ENCODE measurements around the gene VWA5A. TPM values are rescaled to one million over a fixed set of nuclear protein-coding genes. Genes with fewer than 3 reads are reported as not detected.
A peak's percentile ranks its signal among the peaks of the same experiment; 100 is the strongest.

Gene VWA5A
- total RNA-seq, 3 donors from 2014 or later (not counting 1 experiment from before 2014, with no cell fraction given): 9.2 to 12.9 (median 11.8) TPM

DNA sequence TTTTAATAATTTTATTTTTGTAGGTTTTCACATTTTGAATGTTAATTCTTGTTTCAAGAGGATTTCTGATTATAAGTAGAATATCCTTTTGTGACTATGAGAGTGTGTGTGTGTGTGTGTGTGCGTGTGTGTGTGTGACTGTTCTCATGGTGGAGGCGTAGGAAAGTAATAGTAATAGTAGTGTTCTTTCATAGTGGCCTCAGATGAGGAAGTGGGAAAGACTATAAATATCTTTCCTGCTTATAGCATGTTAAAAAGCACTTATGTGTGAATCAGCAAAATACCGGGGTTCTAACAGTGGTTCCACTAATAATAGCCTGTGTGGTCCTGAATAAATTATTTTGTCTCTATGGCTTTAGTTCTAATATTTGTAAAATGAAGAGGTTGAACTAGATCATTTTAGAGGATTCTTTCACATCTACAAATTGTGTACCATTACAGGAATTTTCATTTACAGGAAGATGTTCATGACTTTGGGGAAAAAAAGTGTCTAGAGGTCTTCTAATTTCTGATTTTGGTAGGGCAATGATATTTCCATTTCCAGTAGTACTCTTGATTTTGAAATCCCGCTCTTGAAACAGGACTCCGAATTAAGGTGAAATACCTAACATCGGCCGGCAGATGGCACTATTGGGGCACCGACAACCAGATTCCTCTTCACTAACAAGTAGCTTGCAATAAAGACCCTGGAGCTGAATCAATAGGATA lies 44.2 kb upstream of the VWA5A start:
- H3K36me3 Mint-ChIP-seq: no peaks in the 10 kb centered on the region
- intact Hi-C loops (cut with micrococcal nuclease): loop anchor here (1.0 kb wide), 1 partner anchor 124 kb away; no protein-coding TSS in a partner anchor
- H3K27me3 ChIP-seq (ENCODE audit: control insufficient read depth, insufficient read depth, low read length): peaks cover 1% of the 10 kb centered on the region
- H3K27ac ChIP-seq (ENCODE audit: low read length): no peak overlapping the region
- 0% methylated on average over 6 of the region's 8 CpGs for WGBS (ENCODE audit: insufficient coverage)
- TF ChIP-seq, protein P1, sequence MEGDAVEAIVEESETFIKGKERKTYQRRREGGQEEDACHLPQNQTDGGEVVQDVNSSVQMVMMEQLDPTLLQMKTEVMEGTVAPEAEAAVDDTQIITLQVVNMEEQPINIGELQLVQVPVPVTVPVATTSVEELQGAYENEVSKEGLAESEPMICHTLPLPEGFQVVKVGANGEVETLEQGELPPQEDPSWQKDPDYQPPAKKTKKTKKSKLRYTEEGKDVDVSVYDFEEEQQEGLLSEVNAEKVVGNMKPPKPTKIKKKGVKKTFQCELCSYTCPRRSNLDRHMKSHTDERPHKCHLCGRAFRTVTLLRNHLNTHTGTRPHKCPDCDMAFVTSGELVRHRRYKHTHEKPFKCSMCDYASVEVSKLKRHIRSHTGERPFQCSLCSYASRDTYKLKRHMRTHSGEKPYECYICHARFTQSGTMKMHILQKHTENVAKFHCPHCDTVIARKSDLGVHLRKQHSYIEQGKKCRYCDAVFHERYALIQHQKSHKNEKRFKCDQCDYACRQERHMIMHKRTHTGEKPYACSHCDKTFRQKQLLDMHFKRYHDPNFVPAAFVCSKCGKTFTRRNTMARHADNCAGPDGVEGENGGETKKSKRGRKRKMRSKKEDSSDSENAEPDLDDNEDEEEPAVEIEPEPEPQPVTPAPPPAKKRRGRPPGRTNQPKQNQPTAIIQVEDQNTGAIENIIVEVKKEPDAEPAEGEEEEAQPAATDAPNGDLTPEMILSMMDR (IDR thresholded peaks at IDR 0.05): peak; percentile 90
- H3K9me3 Mint-ChIP-seq: no peaks in the 10 kb centered on the region
- no peak overlapping the region for H3K4me3 Mint-ChIP-seq
- no peaks in the 10 kb centered on the region for H3K36me3 ChIP-seq (ENCODE audit: control insufficient read depth, insufficient read depth, low read length)
- H3K9me3 ChIP-seq (ENCODE audit: control insufficient read depth, insufficient read depth, low read length): no peaks in the 10 kb centered on the region
- DNase-seq (peak; percentile 50 to 80), ATAC-seq (peak in 1 of 3 donors; percentile 58)
- peaks cover 26 to 50% of the 10 kb centered on the region in 2 donors for H3K27me3 Mint-ChIP-seq (ENCODE audit: low read depth in 2 of 2)
- no peak overlapping the region for H3K4me3 ChIP-seq (ENCODE audit: low read length)
- peaks cover 18% of the 10 kb centered on the region for H3K4me1 ChIP-seq (ENCODE audit: control insufficient read depth, insufficient read depth, low read length)
- H3K4me1 Mint-ChIP-seq: peaks cover 7 to 13% of the 10 kb centered on the region in 2 donors
- H3K27ac Mint-ChIP-seq: no peak overlapping the region

DNA sequence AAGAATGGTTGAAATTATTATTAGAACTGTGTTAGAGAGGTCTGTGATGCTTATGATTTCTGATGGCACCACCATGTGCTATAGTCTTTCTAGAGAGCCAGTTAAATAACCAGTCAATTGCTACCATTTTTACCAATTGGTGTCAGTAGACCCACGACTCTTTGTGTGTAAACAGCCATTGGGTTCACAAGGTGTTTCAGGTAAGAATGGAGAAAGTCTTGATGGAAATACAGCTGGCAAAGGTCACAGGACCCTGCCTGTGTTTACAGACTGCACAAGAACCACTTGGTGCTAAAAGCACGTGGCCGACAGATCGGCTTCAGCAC lies 43.7 kb upstream of the VWA5A start:
- Mint-ChIP-seq H3K4me3 (no peak overlapping the region), H3K4me1 (peaks cover 12 to 18% of the 10 kb centered on the region in 2 donors), H3K27ac (no peak overlapping the region), H3K36me3 (no peaks in the 10 kb centered on the region), H3K9me3 (no peaks in the 10 kb centered on the region), H3K27me3 (ENCODE audit: low read depth in 2 of 2) (peaks cover 25 to 50% of the 10 kb centered on the region in 2 donors)
- Histone ChIP-seq H3K9me3 (ENCODE audit: control insufficient read depth, insufficient read depth, low read length) (no peaks in the 10 kb centered on the region), H3K4me1 (ENCODE audit: control insufficient read depth, insufficient read depth, low read length) (peaks cover 21% of the 10 kb centered on the region), H3K36me3 (ENCODE audit: control insufficient read depth, insufficient read depth, low read length) (no peaks in the 10 kb centered on the region), H3K4me3 (ENCODE audit: low read length) (no peak overlapping the region), H3K27me3 (ENCODE audit: control insufficient read depth, insufficient read depth, low read length) (no peaks in the 10 kb centered on the region), H3K27ac (ENCODE audit: low read length) (no peak overlapping the region)
- intact Hi-C loops (cut with micrococcal nuclease): loop anchor here (1.0 kb wide), 1 partner anchor 124 kb away; no protein-coding TSS in a partner anchor
- TF ChIP-seq, protein P1 (IDR thresholded peaks at IDR 0.05): peak; percentile 59
- ATAC-seq (no peak), DNase-seq (peak in 1 of 2 donors; percentile 2)
- WGBS (ENCODE audit: insufficient coverage): 91% methylated on average over 4 of the region's 4 CpGs

DNA sequence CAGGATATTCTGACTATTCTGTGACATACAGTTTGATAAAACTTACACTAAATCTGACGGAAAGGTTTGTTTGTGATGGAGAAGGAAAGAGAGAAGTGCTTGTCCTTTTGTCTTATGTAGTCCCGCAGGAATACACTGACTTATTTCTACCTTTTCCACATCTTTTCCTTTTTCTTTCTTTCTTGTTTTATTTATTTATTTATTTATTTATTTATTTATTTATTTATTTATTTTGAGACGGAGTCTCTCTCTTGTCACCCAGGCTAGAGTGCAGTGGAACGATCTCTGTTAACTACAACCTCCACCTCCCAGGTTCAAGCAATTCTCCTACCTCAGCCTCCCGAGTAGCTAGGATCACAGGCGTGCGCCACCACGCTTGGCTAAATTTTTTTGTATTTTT lies 43.1 kb upstream of the VWA5A start:
- TF ChIP-seq, protein P1 (IDR thresholded peaks at IDR 0.05): no peak
- WGBS (ENCODE audit: insufficient coverage): 91% methylated on average over 6 of the region's 8 CpGs
- peaks cover 14 to 19% of the 10 kb centered on the region in 2 donors for H3K4me1 Mint-ChIP-seq
- H3K9me3 Mint-ChIP-seq: no peaks in the 10 kb centered on the region
- H3K27ac Mint-ChIP-seq: no peak overlapping the region
- Histone ChIP-seq H3K9me3 (ENCODE audit: control insufficient read depth, insufficient read depth, low read length) (no peaks in the 10 kb centered on the region), H3K27ac (ENCODE audit: low read length) (no peak overlapping the region), H3K4me1 (ENCODE audit: control insufficient read depth, insufficient read depth, low read length) (peaks cover 21% of the 10 kb centered on the region), H3K4me3 (ENCODE audit: low read length) (no peak overlapping the region), H3K36me3 (ENCODE audit: control insufficient read depth, insufficient read depth, low read length) (no peaks in the 10 kb centered on the region), H3K27me3 (ENCODE audit: control insufficient read depth, insufficient read depth, low read length) (no peaks in the 10 kb centered on the region)
- H3K4me3 Mint-ChIP-seq: no peak overlapping the region
- no peak for ATAC-seq
- no peaks in the 10 kb centered on the region for H3K36me3 Mint-ChIP-seq
- peaks cover 28 to 50% of the 10 kb centered on the region in 2 donors for H3K27me3 Mint-ChIP-seq (ENCODE audit: low read depth in 2 of 2)
- no peak for DNase-seq
- intact Hi-C loops (cut with micrococcal nuclease): no loop called here
